Breast epithelium (tissue), 3 donors: Measurements from ENCODE around the gene EPB41.

Experiments used
- CTCF ChIP-seq, 3 donors: fragments of 450-650 bp; IDR thresholded peaks; one replicate each; pipeline ENCODE4 v1.5.1; 2016 to 2017; ENCODE audit warnings: antibody characterized with exemption in 3 of 3, mild to moderate bottlenecking in 3 of 3, moderate library complexity in 3 of 3
- POLR2A ChIP-seq: fragments of 450-650 bp; IDR thresholded peaks from one replicate; pipeline ENCODE4 v1.6.1; 2016; ENCODE audit warnings: antibody characterized with exemption, mild to moderate bottlenecking, moderate library complexity
- POLR2AphosphoS5 ChIP-seq, 3 donors: sonication (generic); formaldehyde crosslinking; IDR thresholded peaks; one replicate each; pipeline ENCODE4 v1.6.1; 2017; ENCODE audit warnings: antibody characterized with exemption in 3 of 3

DNA sequence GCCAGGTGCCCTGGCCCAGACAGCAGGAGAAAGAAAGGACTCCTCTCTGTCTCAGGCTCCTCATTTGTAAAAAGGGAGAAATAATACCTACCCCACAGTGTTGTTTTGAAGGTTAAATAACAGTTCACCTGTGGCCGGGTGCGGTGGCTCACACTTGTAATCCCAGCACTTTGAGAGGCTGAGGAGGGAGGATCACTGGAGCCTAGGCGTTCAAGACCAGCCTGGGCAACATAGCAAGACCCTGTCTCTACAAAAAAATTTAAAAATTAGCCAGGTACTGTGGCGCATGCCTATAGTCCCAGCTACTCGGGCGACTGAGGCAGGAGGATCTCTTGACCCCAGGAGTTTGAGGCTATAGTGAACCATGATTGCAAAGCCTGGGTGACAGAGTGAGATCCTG, 211.8 kb downstream of the EPB41 start:
- TF ChIP-seq CTCF (IDR thresholded peaks at IDR 0.05) (no peak), POLR2A (no peak), POLR2AphosphoS5 (IDR thresholded peaks at IDR 0.05) (no peak)
